ENCODE data around the gene VENTX. TPM values are rescaled to one million over a fixed set of nuclear protein-coding genes. Genes with fewer than 3 reads are reported as not detected.

The VENTX gene
- total and polyA plus RNA-seq, 2 donors (not counting 3 experiments of a cell fraction or from before 2014, with no cell fraction given), result not detected

GRCh38 chr10:133213641-133214467 is 23.8 kb upstream of the VENTX start:
- TF ChIP-seq CTCF (IDR thresholded peaks at IDR 0.05; ENCODE audit: extremely low read depth in 1 of 2, insufficient read depth in 1 of 2, low read depth in 1 of 2, low read length in 2 of 2) (no peak), MYC (IDR thresholded peaks at IDR 0.05; ENCODE audit: low read depth, low read length) (no peak), JUN (IDR thresholded peaks at IDR 0.05; ENCODE audit: borderline replicate concordance, insufficient read depth, insufficient read length, low read depth) (no peak), POLR2A (IDR thresholded peaks at IDR 0.05; ENCODE audit: low read depth, low read length) (no peak), GATA2 (IDR thresholded peaks at IDR 0.05; ENCODE audit: insufficient read depth, insufficient read length, low read depth, low read length) (no peak), FOS (IDR thresholded peaks at IDR 0.05; ENCODE audit: borderline replicate concordance, insufficient read depth, low read length) (no peak), MAX (IDR thresholded peaks at IDR 0.05; ENCODE audit: insufficient read depth, insufficient read length) (no peak), EZH2 (IDR thresholded peaks at IDR 0.05; ENCODE audit: borderline replicate concordance, low read depth, low read length, severe bottlenecking) (no peak), POLR2AphosphoS5 (IDR thresholded peaks at IDR 0.05; ENCODE audit: insufficient read depth, low read depth, low read length) (no peak)
- Histone ChIP-seq H4K20me1 (replicated peaks; ENCODE audit: control insufficient read depth, extremely low read depth, insufficient read depth, low read length) (no peaks in the 10 kb centered on the region), H3K27ac (ENCODE audit: insufficient read depth, low read depth, low read length) (no peak overlapping the region), H3K36me3 (ENCODE audit: control insufficient read depth in 2 of 2, extremely low read depth in 1 of 2, insufficient read depth in 2 of 2, low read length in 2 of 2) (no peaks in the 10 kb centered on the region), H3K9me3 (replicated peaks; ENCODE audit: control insufficient read depth, insufficient read depth, low read length) (no peaks in the 10 kb centered on the region), H3K4me3 (replicated peaks in 1 of 3; ENCODE audit: insufficient read depth in 1 of 3, low read depth in 1 of 3, low read length in 3 of 3) (no peak overlapping the region), H3K27me3 (ENCODE audit: control insufficient read depth in 2 of 2, insufficient read depth in 2 of 2, low read length in 2 of 2) (no peaks in the 10 kb centered on the region), H3K4me1 (ENCODE audit: control insufficient read depth, extremely low read depth, insufficient read depth, low read length) (no peaks in the 10 kb centered on the region), H3K4me2 (ENCODE audit: insufficient read depth, low read length) (no peak overlapping the region), H3K9ac (replicated peaks; ENCODE audit: extremely low read depth, insufficient read depth, low read length) (no peak overlapping the region), H3K79me2 (ENCODE audit: control insufficient read depth, insufficient read depth, low read length) (no peaks in the 10 kb centered on the region), H2AFZ (ENCODE audit: low read depth, low read length) (no peak overlapping the region), H3K9me1 (replicated peaks; ENCODE audit: control insufficient read depth, extremely low read depth, insufficient read depth, low read length) (no peaks in the 10 kb centered on the region)
- FAIRE-seq, result no peak
- no peak for DNase-seq (ENCODE audit: low read depth, low spot score)
- no TSS peak for BruUV-seq (replicated peaks)
- POLR2A ChIA-PET, result no interaction called here
- intact Hi-C loops (cut with micrococcal nuclease), result no loop called here
- dilution Hi-C loops (cut with MboI; ENCODE audit: extremely low pct_ligation_motif_present, low sequenced_read_pairs), result no loop called here
- CTCF ChIA-PET, result no interaction called here

Measured in endothelial cell of umbilical vein (primary cell).